Suppressor macrophage treated with lipopolysaccharide for 1 hour (primary cell): ENCODE data around the gene CDC42SE1.

ENCODE experiments used
- DNase-seq, 3 donors: peaks; one replicate each; pipeline ENCODE4 v3.0.0-alpha.2; 2020 to 2022

Gene CDC42SE1

GRCh38 chr1:151051356-151052009, 7.9 kb downstream of the CDC42SE1 start:
- DNase-seq: no peak

- no peak for DNase-seq
Observed at GRCh38 chr1:151050051-151050688, 9.3 kb downstream of the CDC42SE1 start.

- DNase-seq: no peak
Observed at GRCh38 chr1:151049458-151049857, 10.0 kb downstream of the CDC42SE1 start.

- no peak for DNase-seq
Observed at GRCh38 chr1:151048645-151049032, 10.8 kb downstream of the CDC42SE1 start.

- peak; percentile 57 to 72 (median 65) for DNase-seq
Observed at GRCh38 chr1:151047925-151048644, 11.3 kb downstream of the CDC42SE1 start.

GRCh38 chr1:151047591-151047924, 11.9 kb downstream of the CDC42SE1 start, which contains the start of gene C1orf56:
C1orf56 (plus strand) TSS chr1:151047751; CDS start chr1:151047848, 97 bp downstream.
- peak; percentile 42 to 69 (median 43) for DNase-seq

GRCh38 chr1:151043163-151043562, 16.3 kb downstream of the CDC42SE1 start:
- no peak for DNase-seq

- DNase-seq: no peak
Observed at GRCh38 chr1:151039521-151039920, 19.9 kb downstream of the CDC42SE1 start.

- DNase-seq: no peak
Observed at GRCh38 chr1:151037032-151037431, 22.4 kb downstream of the CDC42SE1 start.

GRCh38 chr1:151036356-151036755, 23.1 kb downstream of the CDC42SE1 start, which contains the start of gene BNIPL:
BNIPL (plus strand) TSS chr1:151036586; CDS start chr1:151036726, 140 bp downstream.
- no peak for DNase-seq

GRCh38 chr1:151035167-151035566, 24.3 kb downstream of the CDC42SE1 start:
- no peak for DNase-seq

GRCh38 chr1:151032164-151032563, 27.3 kb downstream of the CDC42SE1 start:
- DNase-seq: no peak

- DNase-seq: no peak
Observed at GRCh38 chr1:151026460-151026859, 33.0 kb downstream of the CDC42SE1 start.

- DNase-seq: peak; percentile 82 to 92 (median 90)
Observed at GRCh38 chr1:151024540-151025146, 34.8 kb downstream of the CDC42SE1 start.

GRCh38 chr1:151013518-151013917, 45.9 kb downstream of the CDC42SE1 start:
- no peak for DNase-seq

GRCh38 chr1:151012684-151013471, 46.5 kb downstream of the CDC42SE1 start:
- DNase-seq: no peak

GRCh38 chr1:151011154-151011850, 48.1 kb downstream of the CDC42SE1 start:
- DNase-seq: no peak

- no peak for DNase-seq
Observed at GRCh38 chr1:151010346-151010726, 49.1 kb downstream of the CDC42SE1 start.

- DNase-seq: no peak
Observed at GRCh38 chr1:151009674-151010345, 49.6 kb downstream of the CDC42SE1 start.

- DNase-seq: no peak
Observed at GRCh38 chr1:151009206-151009587, 50.2 kb downstream of the CDC42SE1 start.
